Stimulated activated CD4-positive, alpha-beta T cell treated with anti-CD3 and anti-CD28 coated beads, Interleukin-4, amount 100 ng/mL, for 48 hours (primary cell): ENCODE measurements around the gene PGF.

Source experiments
- DNase-seq, 2 donors: peaks; one replicate each; pipeline ENCODE4 v3.0.0-alpha.2; 2020; ENCODE audit warnings: low read depth in 2 of 2

PGF gene

DNA sequence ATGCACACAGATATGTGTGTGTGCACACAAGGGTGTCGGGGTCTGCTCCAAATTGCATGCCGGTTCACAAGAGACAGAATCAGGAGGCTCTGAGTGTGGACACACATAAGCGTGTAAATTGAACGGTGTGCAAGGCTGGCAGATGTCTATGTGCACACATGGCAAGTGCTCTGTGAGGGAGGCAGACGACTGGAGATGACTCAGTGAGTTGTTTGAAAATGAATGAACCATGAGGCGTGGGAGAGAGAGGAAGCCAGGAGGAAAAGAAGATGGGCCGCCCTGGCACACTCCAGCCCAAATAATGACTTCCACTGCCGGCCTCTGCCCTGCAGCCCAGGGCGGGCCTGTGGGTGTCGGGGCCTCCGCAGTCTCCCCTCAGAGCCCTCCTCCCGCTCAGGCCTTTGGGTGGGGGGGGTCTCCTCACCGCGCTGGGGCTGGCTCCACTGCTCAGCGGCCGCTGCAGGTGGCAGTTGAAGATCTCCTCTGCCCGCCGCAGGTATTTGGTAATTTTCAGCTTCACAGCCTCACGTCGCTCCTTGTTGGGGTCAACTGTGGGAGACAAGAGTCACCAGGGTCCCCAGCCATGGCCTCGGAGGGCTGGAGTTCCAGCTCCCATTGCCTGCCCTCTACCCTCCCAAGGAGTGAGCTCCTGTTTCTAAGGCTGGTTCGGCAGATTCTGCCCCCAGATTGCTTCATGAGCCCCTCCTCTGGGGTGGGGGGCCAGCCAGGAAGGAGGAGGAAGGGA, 35.8 kb downstream of the PGF start:
- no peak for DNase-seq

DNA sequence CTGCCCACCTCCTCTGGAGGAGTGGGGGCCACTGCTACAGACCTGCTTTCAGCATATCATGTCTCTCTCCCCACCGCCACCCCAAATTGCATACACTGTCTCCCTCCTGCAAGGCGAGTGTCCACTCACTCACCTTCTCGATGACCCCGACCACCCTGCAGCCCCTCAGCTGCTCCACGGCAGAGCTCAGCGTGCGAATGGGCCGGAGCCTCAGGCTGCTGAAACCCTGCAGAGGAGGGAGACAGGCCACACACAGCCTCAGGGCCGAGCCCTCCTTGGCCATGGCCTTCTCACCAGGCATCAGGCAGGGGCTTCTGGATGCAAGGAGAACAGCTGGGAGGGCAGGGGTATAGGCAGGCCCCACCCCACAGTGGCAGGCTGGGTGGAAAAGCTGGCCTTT, 37.0 kb downstream of the PGF start:
- no peak for DNase-seq

DNA sequence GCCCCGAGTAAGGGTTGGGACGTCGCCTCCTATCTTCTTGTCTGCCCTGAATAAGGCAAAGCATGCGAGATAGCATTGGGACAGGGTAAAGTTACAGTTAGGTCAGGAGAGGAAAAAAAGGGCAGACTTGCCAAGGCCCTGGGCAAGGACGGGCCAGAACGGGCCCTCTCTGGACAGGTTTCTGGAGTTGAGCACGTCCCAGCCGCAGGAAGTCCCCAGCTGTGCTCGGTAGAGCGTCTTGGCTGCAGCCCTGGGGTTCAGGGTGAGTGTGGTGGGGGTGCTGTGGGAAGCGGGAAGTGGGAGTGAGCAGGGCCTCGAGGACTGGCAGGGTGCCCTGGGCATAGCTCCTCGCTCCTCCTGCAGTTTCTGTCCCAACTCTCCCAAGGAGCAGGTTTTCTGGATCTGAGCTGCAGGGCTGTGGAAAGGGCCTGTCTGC, 37.7 kb downstream of the PGF start:
- no peak for DNase-seq

DNA sequence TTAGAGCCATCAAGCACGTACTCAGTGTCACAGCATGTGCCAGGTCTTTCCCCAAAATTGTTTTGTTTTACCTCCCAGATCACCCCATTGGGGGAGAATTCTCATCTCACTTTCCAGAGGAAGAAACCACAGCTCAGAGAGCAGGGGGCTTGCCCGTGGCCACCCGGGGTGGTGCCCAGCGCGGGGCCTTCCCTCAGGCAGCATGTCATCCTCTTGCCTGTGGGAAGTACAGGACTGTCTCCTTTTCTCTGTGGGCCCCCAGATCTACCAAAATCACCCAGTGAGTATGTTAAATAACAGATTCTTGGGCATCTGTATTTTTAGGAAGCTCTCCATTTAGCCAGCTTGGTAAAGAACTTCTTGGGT, 38.2 kb downstream of the PGF start:
- DNase-seq: no peak

DNA sequence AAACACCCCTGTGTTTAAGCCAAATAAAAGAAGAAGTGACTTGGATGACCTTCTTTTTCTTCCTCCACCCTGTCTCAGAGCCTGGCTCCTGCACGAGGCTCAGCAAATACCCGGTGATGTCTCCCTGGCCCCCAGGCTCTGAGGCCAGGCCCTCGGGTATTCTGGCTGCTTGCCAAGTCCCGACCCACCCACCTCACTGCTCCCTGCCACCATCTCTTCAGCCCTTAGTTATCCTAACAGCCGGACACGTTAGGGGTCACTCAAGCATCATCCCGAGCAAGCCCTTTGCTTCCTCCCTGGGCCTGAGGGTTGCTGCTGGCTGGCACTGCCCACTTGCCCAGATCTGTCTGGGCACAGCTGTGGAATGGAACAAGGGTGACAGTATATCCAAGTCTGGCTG, 39.6 kb downstream of the PGF start:
- DNase-seq: no peak

DNA sequence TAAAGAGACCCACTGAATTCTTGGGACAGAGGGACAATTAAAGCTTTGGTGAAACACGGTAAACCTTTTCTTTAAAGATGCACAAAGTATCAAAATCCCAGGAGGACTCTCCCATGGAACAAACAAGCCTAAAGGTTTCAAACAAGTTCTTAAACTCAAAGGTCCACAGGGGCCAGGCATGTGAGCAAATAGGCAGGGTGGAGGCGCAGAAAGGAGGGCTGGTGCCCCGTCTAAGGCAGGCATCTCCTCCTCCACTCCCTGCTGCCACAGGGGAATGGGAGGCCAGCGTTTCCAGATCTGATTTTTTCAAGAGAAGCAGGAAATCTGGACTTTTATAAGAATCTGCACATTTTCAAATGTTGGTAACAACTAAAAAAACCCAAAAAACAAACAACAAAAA, 40.0 kb downstream of the PGF start:
- no peak for DNase-seq

DNA sequence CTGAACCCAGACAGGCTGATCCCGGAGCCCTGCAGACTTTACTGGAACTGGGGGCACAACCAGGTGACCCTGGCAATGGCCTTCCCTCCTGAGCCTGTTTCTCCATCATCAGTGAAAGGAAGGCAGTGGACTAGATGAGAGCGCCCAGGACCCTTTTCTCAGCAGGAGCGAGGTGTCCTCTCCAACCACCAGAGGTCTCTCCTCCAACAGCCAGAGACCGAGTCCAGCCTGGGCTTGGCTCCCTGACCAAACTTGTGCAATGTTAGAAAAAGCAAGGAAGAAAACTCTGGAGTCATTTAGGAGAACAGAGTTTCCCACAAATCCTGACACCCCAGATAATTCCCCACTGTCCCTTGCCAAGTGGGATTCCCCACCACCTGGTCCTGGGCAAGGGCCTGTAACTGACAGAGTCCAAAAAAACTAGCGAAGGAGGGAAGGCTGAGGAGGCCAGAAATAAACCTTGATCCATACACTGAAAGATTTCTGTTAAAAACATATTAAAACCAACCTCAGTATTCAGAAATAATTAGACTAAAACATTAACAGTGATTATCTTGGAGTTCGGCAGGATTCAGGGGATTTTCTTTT, 41.3 kb downstream of the PGF start:
- no peak for DNase-seq

DNA sequence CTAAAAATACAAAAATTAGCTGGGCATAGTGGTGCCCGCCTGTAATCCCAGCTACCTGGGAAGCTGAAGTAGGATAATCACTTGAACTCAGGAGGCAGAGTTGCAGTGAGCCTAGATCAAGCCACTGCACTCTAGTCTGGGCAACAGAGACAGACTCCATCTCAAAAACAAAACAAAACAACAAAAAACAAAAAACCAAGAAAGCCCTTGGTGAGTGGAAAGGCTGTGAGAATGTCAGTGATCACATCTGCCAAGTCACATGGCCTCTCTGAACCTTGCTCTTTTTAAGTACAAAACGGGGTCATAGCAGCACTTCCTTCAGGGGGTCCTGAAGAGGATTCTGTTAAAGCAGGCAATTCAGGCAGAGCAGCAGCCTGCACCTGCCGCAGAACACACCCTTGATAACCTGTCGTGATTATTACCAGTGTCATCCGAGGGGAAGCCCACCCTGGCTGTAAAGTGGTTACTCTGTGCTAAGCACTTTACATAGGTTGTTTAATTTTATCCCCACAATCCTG, 41.9 kb downstream of the PGF start:
- no peak for DNase-seq

DNA sequence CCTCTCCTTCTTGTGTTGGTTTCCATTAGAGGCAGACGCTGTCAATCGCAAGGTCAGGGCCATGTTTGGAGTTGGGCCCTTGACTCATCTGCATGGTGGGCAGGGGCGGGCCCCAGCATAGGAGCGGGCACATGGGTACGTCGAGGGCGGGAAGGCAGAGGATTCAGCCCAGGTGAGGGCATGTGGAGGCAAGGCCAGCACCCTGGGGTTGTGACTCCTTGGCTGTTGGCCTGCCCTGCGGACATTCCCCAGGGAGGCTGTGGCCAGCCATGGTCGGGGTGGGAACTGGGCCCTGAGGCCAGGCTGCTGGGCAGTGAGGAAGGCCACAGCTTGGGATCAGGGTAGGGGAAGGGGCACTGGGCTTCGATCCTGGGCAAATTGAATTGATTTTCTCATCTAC, 42.6 kb downstream of the PGF start:
- no peak for DNase-seq

DNA sequence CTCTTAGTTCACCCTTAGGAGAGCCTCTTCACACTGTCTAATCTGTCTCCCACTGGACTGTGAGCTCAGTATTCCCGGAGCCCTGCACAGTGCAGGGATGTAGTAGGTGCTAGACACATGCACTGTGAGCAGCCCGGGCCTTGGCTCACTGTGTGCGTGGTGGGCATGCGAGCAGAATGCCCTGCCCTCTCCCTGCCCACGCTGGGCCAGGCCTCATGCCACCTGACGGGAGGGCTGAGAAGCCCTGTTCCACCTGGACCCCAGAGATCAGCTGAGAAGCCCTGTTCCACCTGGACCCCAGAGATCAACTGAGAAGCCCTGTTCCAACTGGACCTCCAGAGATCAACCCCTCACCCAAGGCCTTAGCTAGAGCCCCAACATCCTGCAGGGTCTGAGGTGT, 43.3 kb downstream of the PGF start:
- DNase-seq: no peak

DNA sequence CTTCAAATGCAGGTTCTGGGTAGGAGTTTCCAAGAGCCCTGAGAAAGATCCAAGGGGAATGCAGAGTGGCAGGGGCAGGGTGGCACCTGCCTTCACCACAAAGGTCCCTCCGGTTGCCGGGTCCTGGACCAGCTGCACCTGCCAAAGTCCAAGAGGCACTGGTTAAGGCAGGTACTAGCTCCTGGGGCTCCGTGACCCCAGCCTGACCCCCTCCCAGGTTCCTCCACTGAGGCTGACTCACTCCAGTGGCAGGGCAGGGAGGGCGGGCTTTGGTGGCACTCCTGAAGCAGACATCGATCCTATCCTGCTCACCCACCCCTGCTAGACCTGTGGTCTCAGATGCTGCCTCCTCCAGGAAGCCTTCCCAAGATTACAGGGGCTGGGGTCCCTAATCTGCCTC, 43.7 kb downstream of the PGF start:
- DNase-seq: no peak

DNA sequence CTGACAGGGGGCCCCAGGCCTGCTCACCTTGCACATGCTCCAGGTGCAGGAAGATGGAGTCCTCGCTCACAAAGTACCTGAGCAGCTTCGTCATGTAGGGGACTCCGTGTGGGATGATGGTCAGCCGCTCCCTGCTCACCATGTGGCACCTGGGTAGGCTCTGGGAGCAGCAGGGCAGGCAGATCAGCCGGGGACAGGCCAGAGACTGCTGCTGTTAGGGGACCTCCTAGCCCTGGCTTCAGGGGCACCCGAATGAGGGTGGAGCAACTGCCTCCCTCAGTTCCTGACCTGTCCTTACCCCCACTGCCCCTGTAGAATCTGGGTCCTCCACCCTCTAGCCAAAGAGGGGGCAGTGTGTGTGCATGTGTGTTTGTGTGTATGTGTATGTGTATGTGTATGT, 44.2 kb downstream of the PGF start:
- DNase-seq: no peak

DNA sequence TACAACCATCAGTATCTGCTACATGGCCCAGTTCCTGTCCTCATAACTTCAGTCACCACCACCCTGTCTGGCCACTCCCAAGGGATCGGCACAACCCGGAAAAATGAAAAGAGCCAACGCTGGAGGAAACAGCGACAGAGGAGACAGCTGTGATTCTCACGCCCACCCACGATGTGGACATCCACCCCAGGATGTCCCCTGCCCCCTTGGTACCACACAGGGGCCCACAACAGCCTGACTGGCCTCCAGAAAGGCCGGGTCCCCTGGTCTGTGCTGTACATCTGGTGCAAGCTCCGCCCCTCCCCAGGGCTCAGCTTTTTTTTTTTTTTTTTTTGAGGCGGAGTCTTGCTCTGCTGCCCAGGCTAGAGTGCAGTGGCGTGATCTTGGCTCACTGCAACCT, 44.8 kb downstream of the PGF start:
- no peak for DNase-seq

DNA sequence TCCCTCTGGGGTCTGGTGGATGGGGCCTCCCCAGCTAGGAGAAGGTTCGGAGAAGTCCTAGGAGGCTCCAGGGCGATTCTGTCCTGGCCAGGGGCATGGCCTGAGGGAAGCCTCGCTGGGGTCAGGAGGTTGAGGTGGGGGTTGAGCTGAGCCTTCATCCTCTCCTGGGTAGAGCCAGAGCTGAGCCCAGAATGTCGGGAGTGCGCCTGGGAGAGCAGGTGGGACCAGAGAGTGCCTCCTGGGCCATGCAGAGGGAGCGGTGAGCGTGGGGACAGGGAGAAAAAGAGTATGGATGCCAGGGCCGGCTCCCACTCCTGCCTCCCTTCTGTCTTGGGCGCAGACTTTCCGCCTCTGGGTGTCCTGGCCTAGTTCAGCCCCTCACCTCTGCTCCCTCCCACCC, 45.5 kb downstream of the PGF start:
- no peak for DNase-seq

DNA sequence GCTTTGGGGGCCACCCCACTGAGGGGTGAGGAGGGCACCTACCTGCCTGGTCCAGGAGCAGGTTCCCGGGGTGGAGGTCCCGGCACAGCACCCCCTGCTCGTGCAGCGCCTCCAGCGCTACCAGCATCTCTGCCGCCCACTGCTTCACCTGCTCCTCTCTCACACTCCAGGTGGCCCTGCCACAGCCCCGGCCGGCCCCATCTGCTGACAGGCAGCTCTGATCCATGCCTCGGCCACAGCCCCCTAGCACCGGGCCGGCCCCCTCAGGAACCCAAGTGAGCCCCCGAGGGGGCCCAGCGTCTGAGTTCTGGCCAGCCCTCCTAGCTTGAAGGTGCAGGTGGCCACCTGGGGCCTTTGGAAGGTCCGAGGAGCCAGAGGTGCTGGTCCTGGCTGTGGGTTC, 45.9 kb downstream of the PGF start:
- no peak for DNase-seq

DNA sequence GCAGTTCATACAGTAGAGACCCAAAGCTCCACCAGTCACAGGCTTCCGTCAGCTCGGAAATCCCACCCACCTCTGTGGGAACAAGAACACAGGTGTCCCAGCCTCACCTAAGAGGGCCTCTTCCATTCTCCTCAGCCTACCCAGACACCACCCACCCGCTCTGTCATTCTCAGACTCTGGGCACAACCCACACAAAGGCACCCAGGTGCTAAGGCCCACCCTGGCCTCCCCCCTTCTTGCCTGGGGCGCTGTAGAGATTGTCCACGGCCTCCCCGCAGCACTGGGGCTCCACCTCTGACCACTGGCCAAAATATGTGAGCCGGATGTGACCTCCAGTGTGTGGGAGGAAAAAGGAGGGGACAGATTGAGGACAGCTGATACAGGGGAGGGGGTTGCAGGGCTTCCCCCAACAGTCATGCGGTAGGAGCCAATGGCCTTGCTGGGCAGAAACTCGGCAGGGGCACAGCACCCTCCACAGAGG, 46.5 kb downstream of the PGF start:
- no peak for DNase-seq

DNA sequence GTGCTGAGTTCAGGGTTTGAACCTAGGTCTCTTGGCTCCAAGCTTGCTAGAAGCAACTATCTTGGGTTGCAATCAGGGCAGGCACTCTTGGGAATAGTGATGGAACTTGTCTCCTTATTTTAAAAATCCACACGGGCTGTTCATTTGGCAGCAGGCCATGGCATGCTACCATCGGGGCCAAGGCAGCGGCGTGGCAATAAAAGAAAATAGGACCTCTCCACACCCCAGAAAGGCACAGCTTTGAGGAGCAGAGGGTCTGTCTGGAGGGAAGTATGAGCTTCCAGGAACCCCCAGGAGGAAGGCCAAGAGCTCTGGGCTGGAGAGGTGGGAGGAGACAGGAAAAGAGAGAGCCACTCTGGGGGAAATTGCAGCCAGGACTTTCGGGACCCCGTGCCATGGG, 47.7 kb downstream of the PGF start:
- DNase-seq: no peak

DNA sequence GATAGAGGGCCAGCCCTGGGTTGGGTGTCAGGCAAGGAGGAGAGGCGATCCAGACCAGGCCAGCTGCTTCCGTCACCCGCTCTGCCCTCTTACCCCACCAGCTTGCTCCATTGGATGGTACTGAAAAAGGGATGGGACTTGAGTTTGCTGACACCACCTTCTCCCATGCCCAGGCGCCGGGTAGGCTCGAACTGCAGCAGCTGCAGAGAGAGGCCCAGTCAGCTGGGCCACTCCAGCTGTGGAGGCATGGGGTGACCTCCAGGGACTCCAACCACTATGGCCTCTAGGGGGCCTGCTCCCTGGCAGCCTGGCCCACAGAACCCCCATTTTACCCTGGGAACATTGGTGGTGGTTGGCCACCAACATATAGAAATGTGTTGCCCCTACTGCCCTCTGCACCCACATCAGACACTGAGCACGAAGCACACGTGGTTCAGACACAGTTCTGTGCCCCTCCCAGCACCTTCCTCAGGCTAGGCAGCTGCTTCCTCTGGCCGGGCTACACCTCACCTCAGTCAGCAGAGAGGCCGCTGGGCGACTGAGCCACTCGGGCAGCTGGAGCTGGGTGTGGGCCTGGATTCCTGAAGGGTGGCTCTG, 48.4 kb downstream of the PGF start:
- DNase-seq: no peak

DNA sequence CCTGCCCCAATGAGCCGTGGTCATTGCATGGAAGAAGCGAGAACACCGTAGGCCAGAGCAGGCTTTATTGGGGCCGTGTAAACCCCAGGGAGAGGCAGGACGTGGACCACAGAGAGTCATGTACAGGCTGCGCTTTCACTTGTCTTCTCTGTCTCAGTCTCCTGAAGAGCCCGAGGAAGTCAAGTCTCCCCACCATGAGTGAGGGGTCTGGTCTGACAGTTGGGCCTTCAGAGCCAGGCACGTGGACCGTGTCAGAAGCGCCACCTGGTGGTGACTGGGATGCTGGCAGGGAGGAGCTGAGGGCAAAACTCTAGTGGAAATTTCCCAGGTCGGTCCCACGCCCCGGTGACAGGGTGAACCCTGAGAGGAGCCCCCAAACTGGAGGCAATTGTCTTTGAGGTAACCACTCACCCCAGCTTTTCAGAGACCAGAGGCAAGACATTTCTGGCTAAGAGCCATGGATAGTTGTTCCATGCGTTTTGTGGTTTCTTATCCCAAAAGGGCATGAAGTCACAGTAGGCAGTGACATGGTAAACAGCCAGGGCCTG, 49.7 kb downstream of the PGF start:
- peak; percentile 68 to 83 for DNase-seq

DNA sequence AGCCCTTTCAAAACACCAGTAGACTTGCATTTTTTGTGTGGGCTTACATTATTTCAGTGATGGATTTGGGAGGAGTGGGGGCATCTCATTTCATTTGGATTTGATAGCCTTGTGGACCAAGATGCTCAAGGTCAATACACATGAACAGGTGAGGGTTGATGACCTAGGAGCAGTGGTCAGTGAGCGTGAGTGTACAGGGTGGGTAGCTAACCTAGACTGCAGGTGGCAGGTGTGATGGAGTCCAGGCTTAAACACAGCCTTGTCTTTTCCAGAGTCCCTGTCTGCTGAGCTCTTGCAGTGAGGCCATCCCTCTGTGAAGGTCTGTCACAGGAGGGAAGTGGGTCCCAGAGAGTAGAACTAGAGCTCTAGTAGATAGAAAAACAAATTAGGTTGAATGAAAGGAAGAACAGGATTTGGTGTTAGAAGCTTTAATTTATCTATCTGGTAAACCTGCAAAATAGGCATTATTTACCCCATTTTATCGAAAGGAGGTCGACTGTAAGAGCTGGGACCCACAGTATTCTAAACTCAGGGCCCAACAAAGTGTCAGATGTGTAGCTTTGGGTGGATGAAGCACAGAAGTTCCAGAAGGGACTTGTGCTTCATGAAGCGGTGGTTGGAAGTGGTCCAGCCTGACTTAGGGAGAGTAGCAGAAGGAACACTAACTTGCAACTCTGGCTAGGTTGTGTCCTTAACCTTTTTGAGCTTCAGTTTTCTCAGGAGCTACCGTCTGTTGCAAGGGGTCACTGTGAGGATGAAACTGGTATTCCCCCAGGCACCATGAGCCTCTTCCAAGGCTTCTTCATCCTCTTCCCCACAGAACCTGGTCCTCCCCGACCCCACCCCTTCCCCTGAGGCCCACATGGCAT, 50.5 kb downstream of the PGF start:
- no peak for DNase-seq

DNA sequence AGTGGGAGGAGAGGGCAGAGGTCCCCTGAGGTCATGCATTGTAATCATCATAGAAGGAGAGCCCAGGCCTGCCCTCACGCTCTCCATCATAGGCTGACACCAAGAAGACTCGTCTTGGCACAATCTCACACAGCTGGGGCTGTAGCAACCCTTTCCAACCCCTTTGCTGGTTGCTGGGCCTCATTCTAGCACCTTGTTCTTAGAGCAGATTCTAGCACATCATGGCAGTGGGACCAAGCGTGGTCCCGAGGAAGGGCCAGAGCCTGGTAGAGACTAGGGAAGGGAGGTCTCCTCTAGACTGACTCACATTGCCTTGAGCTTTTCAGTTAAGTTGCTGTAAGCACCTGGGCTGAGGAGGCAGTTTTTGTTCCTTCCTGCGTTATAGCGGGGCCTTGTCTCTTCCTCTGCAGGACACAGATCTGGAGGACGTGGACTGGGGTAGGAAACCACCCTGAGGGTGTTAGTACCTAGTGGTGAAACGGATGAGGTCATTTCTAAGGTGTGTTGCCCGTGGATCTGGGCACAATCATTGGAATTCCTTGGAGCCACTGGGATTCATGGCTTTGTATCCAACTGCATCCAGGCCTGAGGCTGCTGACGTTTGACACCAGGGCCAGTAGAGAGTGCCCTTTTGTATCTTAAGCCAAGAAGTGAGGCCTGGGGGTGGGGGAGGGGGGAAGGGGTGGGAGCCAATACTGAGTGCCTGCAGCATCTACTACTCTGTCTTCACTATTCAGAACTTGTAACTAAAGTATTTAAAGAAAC, 52.3 kb downstream of the PGF start:
- no peak for DNase-seq
